ENCODE data around the gene NBPF3.
"Not testable (repeated sequence)": the region's sequence is repeated elsewhere in the genome, so short reads cannot be mapped to it uniquely, and the experiment has no call there.

NBPF3 gene

DNA sequence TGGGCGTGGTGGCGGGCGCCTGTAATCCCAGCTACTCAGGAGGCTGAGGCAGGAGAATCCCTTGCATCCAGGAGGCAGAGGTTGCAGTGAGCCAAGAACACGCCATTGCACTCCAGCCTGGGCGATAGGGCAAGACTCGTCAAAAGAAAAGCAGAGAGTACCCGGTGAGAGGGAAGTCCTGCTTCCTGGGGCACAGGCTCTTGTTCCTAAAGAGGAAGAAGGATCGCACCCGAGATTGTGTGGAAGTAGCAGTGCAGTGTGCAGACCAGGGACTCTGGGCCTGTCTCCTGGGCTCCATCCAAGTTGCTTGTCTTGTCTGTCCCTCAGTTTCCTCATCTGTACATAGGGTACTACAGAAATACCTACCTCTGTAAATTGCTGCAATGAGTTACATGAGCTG, 29.6 kb downstream of the NBPF3 start:
- ChIA-PET CTCF (no interaction called here), POLR2A (no interaction called here)
- no peak for DNase-seq (ENCODE audit: extremely low spot score)
- no peak for TF ChIP-seq ARNT (IDR thresholded peaks at IDR 0.05)
- TF ChIP-seq LEF1 (IDR thresholded peaks at IDR 0.05; ENCODE audit: borderline replicate concordance) = no peak
- no peak for TF ChIP-seq NFRKB (IDR thresholded peaks at IDR 0.05)
- no peak for TF ChIP-seq SP1 (IDR thresholded peaks at IDR 0.05)
- TF ChIP-seq TARDBP (IDR thresholded peaks at IDR 0.05) = no peak
- TF ChIP-seq CTBP1 (IDR thresholded peaks at IDR 0.05; ENCODE audit: borderline replicate concordance) = no peak
- TF ChIP-seq FOXM1 (IDR thresholded peaks at IDR 0.05; ENCODE audit: borderline replicate concordance) = no peak
- TF ChIP-seq, protein P1, sequence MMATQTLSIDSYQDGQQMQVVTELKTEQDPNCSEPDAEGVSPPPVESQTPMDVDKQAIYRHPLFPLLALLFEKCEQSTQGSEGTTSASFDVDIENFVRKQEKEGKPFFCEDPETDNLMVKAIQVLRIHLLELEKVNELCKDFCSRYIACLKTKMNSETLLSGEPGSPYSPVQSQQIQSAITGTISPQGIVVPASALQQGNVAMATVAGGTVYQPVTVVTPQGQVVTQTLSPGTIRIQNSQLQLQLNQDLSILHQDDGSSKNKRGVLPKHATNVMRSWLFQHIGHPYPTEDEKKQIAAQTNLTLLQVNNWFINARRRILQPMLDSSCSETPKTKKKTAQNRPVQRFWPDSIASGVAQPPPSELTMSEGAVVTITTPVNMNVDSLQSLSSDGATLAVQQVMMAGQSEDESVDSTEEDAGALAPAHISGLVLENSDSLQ (IDR thresholded peaks at IDR 0.05) = no peak
- no peak for TF ChIP-seq FOXK2 (IDR thresholded peaks at IDR 0.05)

DNA sequence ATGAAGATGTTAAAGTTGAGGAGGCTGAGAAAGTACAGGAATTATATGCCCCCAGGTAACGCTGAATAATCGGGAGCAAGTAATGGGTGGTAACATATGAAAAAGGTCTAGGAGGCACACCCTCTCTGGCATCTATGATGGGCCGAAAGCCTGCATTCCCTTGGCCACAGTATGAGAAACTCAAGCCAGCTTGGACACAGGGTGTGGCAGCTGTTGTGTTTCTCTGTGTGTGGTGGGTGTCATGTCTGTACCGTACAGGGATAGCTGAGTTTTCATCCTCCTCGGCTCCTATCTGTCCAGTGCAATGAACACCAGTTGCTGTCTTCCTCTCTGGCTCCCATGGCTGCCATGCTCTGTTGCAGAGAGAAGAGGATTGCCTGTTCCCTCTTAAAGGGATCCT, 32.9 kb downstream of the NBPF3 start:
- CTCF ChIA-PET = no interaction called here
- POLR2A ChIA-PET = no interaction called here

DNA sequence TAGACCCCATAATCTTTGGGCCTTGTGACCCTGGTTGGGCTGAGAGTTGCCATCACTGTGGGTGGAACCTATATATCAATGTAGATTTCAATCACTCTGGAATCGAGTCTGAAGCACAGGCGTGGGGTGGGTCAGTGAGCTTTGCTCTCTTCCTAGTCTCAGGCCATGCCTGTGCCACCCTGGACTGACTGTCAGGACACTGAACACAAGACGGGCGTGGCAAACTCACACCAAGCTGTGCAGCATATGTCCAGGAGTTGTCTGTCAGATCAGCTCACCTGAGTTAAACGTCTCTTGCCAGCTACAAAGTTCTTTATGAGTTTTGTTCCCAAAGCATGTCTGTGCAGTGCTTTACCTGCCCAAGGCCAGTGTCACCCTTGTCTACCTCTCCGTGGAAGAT, 38.4 kb downstream of the NBPF3 start:
- no peak for DNase-seq (ENCODE audit: extremely low spot score)
- no peak for TF ChIP-seq NFRKB (IDR thresholded peaks at IDR 0.05)
- TF ChIP-seq HDGF (IDR thresholded peaks at IDR 0.05; ENCODE audit: borderline replicate concordance) = no peak
- no peak for TF ChIP-seq ARNT (IDR thresholded peaks at IDR 0.05)
- TF ChIP-seq, protein P1 (IDR thresholded peaks at IDR 0.05) = no peak
- no peak for TF ChIP-seq BHLHE40 (IDR thresholded peaks at IDR 0.05; ENCODE audit: borderline replicate concordance)
- no peak for TF ChIP-seq LEF1 (IDR thresholded peaks at IDR 0.05; ENCODE audit: borderline replicate concordance)
- no peak for TF ChIP-seq FOXK2 (IDR thresholded peaks at IDR 0.05)
- no peak for TF ChIP-seq FOXM1 (IDR thresholded peaks at IDR 0.05; ENCODE audit: borderline replicate concordance)
- TF ChIP-seq L3MBTL2 (conservative IDR thresholded peaks at IDR 0.05) = no peak
- POLR2A ChIA-PET = no interaction called here
- CTCF ChIA-PET = no interaction called here

More for the DNA sequence above, 32.9 kb downstream of the NBPF3 start:
- TF ChIP-seq HDGF (IDR thresholded peaks at IDR 0.05; ENCODE audit: borderline replicate concordance) = no peak
- no peak for TF ChIP-seq SUZ12 (IDR thresholded peaks at IDR 0.05)
- TF ChIP-seq CTBP1 (IDR thresholded peaks at IDR 0.05; ENCODE audit: borderline replicate concordance) = no peak
- no peak for TF ChIP-seq TARDBP (IDR thresholded peaks at IDR 0.05)
- no peak for TF ChIP-seq ELF4 (IDR thresholded peaks at IDR 0.05)
- no peak for TF ChIP-seq NFRKB (IDR thresholded peaks at IDR 0.05)
- no peak for DNase-seq (ENCODE audit: extremely low spot score)

DNA sequence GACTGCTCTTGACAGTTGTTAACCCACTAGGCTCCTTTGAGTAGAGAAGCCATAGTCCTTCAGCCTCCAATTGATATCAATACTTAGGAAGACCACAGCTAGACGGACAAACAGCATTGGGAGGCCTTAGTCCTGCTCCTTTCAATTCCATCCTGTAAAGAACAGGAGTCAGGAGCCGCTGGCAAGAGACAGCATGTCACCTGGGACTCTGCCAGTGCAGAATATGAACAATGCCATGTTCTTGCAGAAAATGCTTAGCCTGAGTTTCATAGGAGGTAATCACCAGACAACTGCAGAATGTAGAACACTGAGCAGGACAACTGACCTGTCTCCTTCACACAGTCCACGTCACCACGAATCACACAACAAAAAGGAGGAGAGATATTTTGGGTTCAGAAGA, 43.9 kb downstream of the NBPF3 start:
- POLR2A ChIA-PET; DNase-seq (ENCODE audit: extremely low spot score); CTCF ChIA-PET: not testable (repeated sequence)

GRCh38 chr1:21489146-21489545, 49.2 kb downstream of the NBPF3 start:
- TF ChIP-seq TARDBP (IDR thresholded peaks at IDR 0.05) (no peak), FOXM1 (IDR thresholded peaks at IDR 0.05; ENCODE audit: borderline replicate concordance) (no peak), SUZ12 (IDR thresholded peaks at IDR 0.05) (no peak), ELF4 (IDR thresholded peaks at IDR 0.05) (no peak), NFRKB (IDR thresholded peaks at IDR 0.05) (no peak), ARNT (IDR thresholded peaks at IDR 0.05) (no peak), FOXK2 (IDR thresholded peaks at IDR 0.05) (no peak), LEF1 (IDR thresholded peaks at IDR 0.05; ENCODE audit: borderline replicate concordance) (no peak), FOXA1 (IDR thresholded peaks at IDR 0.05) (no peak), CTBP1 (IDR thresholded peaks at IDR 0.05; ENCODE audit: borderline replicate concordance) (no peak)
- ChIA-PET CTCF (no interaction called here), POLR2A (no interaction called here)
- DNase-seq (ENCODE audit: extremely low spot score) = no peak

GRCh38 chr1:21490774-21491487, 51.0 kb downstream of the NBPF3 start:
- POLR2A ChIA-PET = no interaction called here
- CTCF ChIA-PET = interaction anchor here (1.3 kb wide), 1 partner anchor 120 kb away, joined by 5 read pairs; no protein-coding TSS in a partner anchor
- no peak for TF ChIP-seq ZNF384 (IDR thresholded peaks at IDR 0.05)
- no peak for TF ChIP-seq CTBP1 (IDR thresholded peaks at IDR 0.05; ENCODE audit: borderline replicate concordance)
- TF ChIP-seq SUZ12 (IDR thresholded peaks at IDR 0.05) = no peak
- no peak for TF ChIP-seq ARNT (IDR thresholded peaks at IDR 0.05)
- no peak for TF ChIP-seq FOXA1 (IDR thresholded peaks at IDR 0.05)
- no peak for DNase-seq (ENCODE audit: extremely low spot score)

DNA sequence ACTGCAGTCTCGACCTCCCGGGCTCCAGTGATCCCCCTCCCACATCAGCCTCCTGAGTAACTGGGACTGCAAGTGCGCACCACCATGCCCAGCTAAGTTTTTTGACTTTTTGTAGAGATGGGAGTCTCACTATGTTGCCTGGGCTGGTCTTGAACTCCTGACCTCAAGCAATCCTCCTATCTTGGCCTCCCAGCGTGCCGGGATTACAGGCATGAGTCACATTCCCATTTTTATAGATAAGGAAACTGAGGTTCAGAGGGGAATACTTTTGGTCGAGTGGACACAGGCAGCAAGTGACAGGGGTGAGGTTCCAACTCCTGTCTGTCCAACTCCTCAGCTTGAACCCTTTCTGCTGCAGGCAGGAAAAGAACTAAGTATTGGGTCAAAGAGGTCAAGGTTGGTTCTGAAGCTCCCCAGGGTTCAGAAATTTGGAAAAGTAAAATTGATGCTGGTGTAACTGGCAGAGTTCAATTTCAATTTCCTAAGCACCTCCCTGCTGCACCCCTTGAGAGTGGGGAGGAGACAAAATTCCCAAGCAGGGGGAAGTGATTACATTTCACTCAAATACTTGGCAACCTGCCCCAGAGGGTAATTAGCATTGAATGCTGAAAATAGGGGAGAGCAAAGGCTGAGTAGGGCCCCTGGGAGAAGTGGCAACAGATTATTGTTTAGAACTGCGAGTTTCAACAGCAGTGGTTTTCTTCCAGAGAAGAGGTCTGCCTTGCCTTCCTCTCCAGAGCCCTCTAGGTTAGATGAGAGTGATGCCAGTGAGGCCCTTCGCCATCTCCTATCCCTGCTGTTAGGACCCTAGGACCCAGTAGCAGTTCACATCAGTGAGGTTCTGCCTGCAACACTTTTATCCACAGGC, 51.8 kb downstream of the NBPF3 start:
- DNase-seq (ENCODE audit: extremely low spot score) = no peak
- ChIA-PET POLR2A (no interaction called here), CTCF (no interaction called here)
- no peak for TF ChIP-seq HDGF (IDR thresholded peaks at IDR 0.05; ENCODE audit: borderline replicate concordance)
- no peak for TF ChIP-seq L3MBTL2 (conservative IDR thresholded peaks at IDR 0.05)
- no peak for TF ChIP-seq ELF4 (IDR thresholded peaks at IDR 0.05)
- TF ChIP-seq TARDBP (IDR thresholded peaks at IDR 0.05) = no peak
- TF ChIP-seq FOXK2 (IDR thresholded peaks at IDR 0.05) = no peak
- TF ChIP-seq CTBP1 (IDR thresholded peaks at IDR 0.05; ENCODE audit: borderline replicate concordance) = no peak
- TF ChIP-seq BHLHE40 (IDR thresholded peaks at IDR 0.05; ENCODE audit: borderline replicate concordance) = no peak
- no peak for TF ChIP-seq ZNF384 (IDR thresholded peaks at IDR 0.05)
- TF ChIP-seq ARNT (IDR thresholded peaks at IDR 0.05) = no peak
- TF ChIP-seq, protein P1 (IDR thresholded peaks at IDR 0.05) = no peak
- TF ChIP-seq SUZ12 (IDR thresholded peaks at IDR 0.05) = no peak
